ENCODE data around the gene RELCH.

DNA sequence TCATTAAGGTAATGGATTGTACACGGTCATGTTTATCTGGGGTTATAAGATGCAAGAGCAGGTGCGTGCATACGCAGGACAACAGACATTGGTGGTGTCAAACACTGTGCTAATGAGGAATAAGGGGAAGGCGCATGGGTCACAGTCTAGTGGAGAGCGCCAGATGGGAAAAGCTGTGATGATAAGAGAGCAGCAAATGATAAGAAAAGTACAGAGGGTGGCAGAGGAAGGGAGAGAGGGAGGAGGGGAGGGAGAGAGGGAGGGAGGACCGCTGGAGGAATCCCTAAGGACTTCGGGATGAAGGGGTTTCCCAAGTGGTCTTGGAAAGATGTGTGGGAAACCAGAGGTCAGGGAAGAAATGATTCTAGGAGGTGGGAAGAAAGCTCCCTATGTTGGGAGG lies 140.9 kb downstream of the RELCH start:
- no peak for TF ChIP-seq GATA3 (IDR thresholded peaks at IDR 0.05; ENCODE audit: low read depth, low read length)
- TF ChIP-seq GATA2 (IDR thresholded peaks at IDR 0.05; ENCODE audit: low read depth, low read length), result no peak

Data from SH-SY5Y (cell line).